K562 (cell line): Measurements from ENCODE around the gene SESN2. TPM values are rescaled to one million over a fixed set of nuclear protein-coding genes. Genes with fewer than 3 reads are reported as not detected.

ENCODE experiments used
- ATAC-seq: fragments of 200-7000 bp; cut with Tn5 transposase; 3 replicates; pipeline ENCODE4 v1.9.1; 2020; ENCODE audit warnings: moderate library complexity
- BruUV-seq: library from RNA; stranded (reverse); fragments of 400-500 nt; replicated peaks from 2 replicates; lab custom pipeline; 2021; lab: Mats Ljungman, UMichigan
- CTCF ChIA-PET: fragments of 300-600 bp; formaldehyde crosslinking; extraction: SDS; loops from one replicate; lab custom pipeline; 2021; ENCODE audit warnings: low intra/inter-chr PET ratio; lab: Yijun Ruan, JAX
- POLR2A ChIA-PET: fragments of 300-600, 350-650 bp; sonication (Branson Sonifier 250); formaldehyde crosslinking; extraction: SDS; loops from one replicate; lab custom pipeline; 2021; ENCODE audit warnings: antibody characterized with exemption, inconsistent platforms; lab: Yijun Ruan, JAX
- DNase-seq, 4 experiments: peaks; one replicate each; pipeline versions ENCODE4 v3.0.0 to v3.0.0-alpha.2; 2011 to 2018; ENCODE audit warnings: low spot score in 3 of 4, mixed read lengths in 3 of 4; ENCODE audit errors: extremely low read depth in 1 of 4
- FAIRE-seq: peaks from 2 replicates; lab custom pipeline; 2011; peaks lifted over from hg19 to GRCh38; lab: Jason Lieb, UNC
- H2AFZ ChIP-seq: 2 replicates; pipeline ENCODE4 v1.6.0; 2011; ENCODE audit warnings: low read depth, low read length, control low read depth, inconsistent platforms
- H3K27ac ChIP-seq: fragments of 200-600 bp; 3 replicates; pipeline ENCODE4 v1.8.0; 2011; ENCODE audit warnings: low read depth, mild to moderate bottlenecking, control low read depth, inconsistent platforms, low read length, moderate library complexity, mixed read lengths; ENCODE audit errors: extremely low read depth
- H3K27me3 ChIP-seq, 2 experiments: fragments of 300-600 bp in 1 of 2; 2 replicates in 1 of 2; 3 replicates in 1 of 2; pipeline versions ENCODE4 v1.6.0 to v1.8.0; 2011; ENCODE audit warnings: inconsistent platforms in 2 of 2, low read length in 2 of 2, mild to moderate bottlenecking in 1 of 2, mixed read lengths in 1 of 2, moderate library complexity in 1 of 2; ENCODE audit not compliant: control insufficient read depth in 2 of 2, insufficient read depth in 2 of 2
- H3K36me3 ChIP-seq: fragments of 300-600 bp; 3 replicates; pipeline ENCODE4 v1.8.0; 2011; ENCODE audit warnings: mild to moderate bottlenecking, low read length, inconsistent platforms; ENCODE audit not compliant: control insufficient read depth, insufficient read depth
- H3K4me1 ChIP-seq, 2 experiments: fragments of 200-600 bp in 1 of 2; replicated peaks in 1 of 2; 2 replicates in 1 of 2; 3 replicates in 1 of 2; pipeline versions ENCODE4 v1.5.1 to v1.8.0; 2011; ENCODE audit warnings: inconsistent platforms in 2 of 2, low read length in 2 of 2, mild to moderate bottlenecking in 1 of 2, mixed read lengths in 1 of 2, moderate library complexity in 1 of 2; ENCODE audit not compliant: control insufficient read depth in 2 of 2, insufficient read depth in 2 of 2
- H3K4me2 ChIP-seq: 2 replicates; pipeline ENCODE4 v1.6.1; 2011; ENCODE audit warnings: low read length, control low read depth, inconsistent platforms, mixed read lengths; ENCODE audit not compliant: insufficient read depth
- H3K4me3 ChIP-seq: fragments of 200-600 bp; sonication (generic), shearing (Covaris generic); 2 replicates; pipeline ENCODE4 v1.5.1; 2016; ENCODE audit warnings: control low read depth, inconsistent platforms
- H3K79me2 ChIP-seq: fragments of 200-600 bp; 3 replicates; pipeline ENCODE4 v1.8.0; 2011; ENCODE audit warnings: low read length, inconsistent platforms; ENCODE audit not compliant: control insufficient read depth, insufficient read depth
- H3K9ac ChIP-seq, 2 experiments: 2 replicates each; pipeline versions ENCODE4 v1.6.0 to v1.6.1; 2011; ENCODE audit warnings: low read depth in 2 of 2, low read length in 2 of 2, control low read depth in 1 of 2, inconsistent platforms in 1 of 2, mild to moderate bottlenecking in 1 of 2, mixed read lengths in 1 of 2; ENCODE audit not compliant: insufficient read depth in 1 of 2
- H3K9me1 ChIP-seq: one replicate; pipeline ENCODE4 v1.6.0; 2011; ENCODE audit warnings: inconsistent platforms, mild to moderate bottlenecking, low read length, moderate library complexity; ENCODE audit not compliant: control insufficient read depth, insufficient read depth
- H3K9me3 ChIP-seq: replicated peaks from 2 replicates; pipeline ENCODE4 v1.5.1; 2011; ENCODE audit warnings: low read depth, low read length, inconsistent platforms; ENCODE audit not compliant: control insufficient read depth, insufficient read depth
- H4K20me1 ChIP-seq: replicated peaks from 2 replicates; pipeline ENCODE4 v1.6.1; 2011; ENCODE audit warnings: low read length, inconsistent platforms, mixed read lengths; ENCODE audit not compliant: control insufficient read depth, insufficient read depth
- GTF2A2 ChIP-seq: IDR thresholded peaks from 2 replicates; pipeline ENCODE4 v1.6.1; 2016; ENCODE audit warnings: mild to moderate bottlenecking, missing genetic modification characterization, missing compliant biosample characterization
- HMGN3 ChIP-seq: IDR thresholded peaks from 2 replicates; pipeline ENCODE4 v1.6.1; 2011; ENCODE audit warnings: borderline replicate concordance, low read depth, mild to moderate bottlenecking, mixed read lengths, low read length; ENCODE audit not compliant: insufficient read length; ENCODE audit errors: extremely low read depth
- KAT8 ChIP-seq: fragments of 450-650 bp; IDR thresholded peaks from 2 replicates; pipeline ENCODE4 v1.6.1; 2016; ENCODE audit warnings: low read depth, mild to moderate bottlenecking
- NFIC ChIP-seq: fragments of 450-650 bp; IDR thresholded peaks from 2 replicates; pipeline ENCODE4 v1.6.1; 2017; ENCODE audit warnings: mild to moderate bottlenecking, inconsistent platforms
- RBM14 ChIP-seq: fragments of 200-400 bp; formaldehyde crosslinking; IDR thresholded peaks from 2 replicates; pipeline ENCODE4 v1.6.1; 2018; ENCODE audit warnings: low read depth, mild to moderate bottlenecking, low read length, moderate library complexity, borderline replicate concordance; ENCODE audit not compliant: insufficient read depth
- SAP30 ChIP-seq: fragments of 200-600 bp; sonication (generic); IDR thresholded peaks from 2 replicates; pipeline ENCODE4 v1.6.1; 2012; ENCODE audit warnings: borderline replicate concordance, low read depth, mild to moderate bottlenecking, moderate library complexity, low read length, control low read depth, inconsistent platforms; ENCODE audit not compliant: insufficient read depth, poor library complexity, severe bottlenecking
- ZNF184 ChIP-seq: sonication (generic); formaldehyde crosslinking; IDR thresholded peaks from 2 replicates; pipeline ENCODE4 v1.5.0; 2020; ENCODE audit warnings: missing genetic modification reagents
- ZNF75A ChIP-seq: fragments of 450-650 bp; formaldehyde crosslinking; IDR thresholded peaks from 2 replicates; pipeline ENCODE4 v1.4.0; 2020; ENCODE audit warnings: mild to moderate bottlenecking
- WGBS: fragments of 100-300 bp; shearing (Covaris generic); methylation state at CpG from one replicate; pipeline ENCODE4 v1.1.6; 2016; ENCODE audit warnings: low coverage, mixed read lengths; ENCODE audit not compliant: insufficient coverage; ENCODE audit errors: missing lambda C conversion rate; 5-methylcytosine and 5-hydroxymethylcytosine counted together
- in situ Hi-C: fragments of 300-500 bp; cut with MboI; formaldehyde crosslinking; loops from 4 replicates; pipeline ENCODE4 v1.15.0; 2018; ENCODE audit warnings: inconsistent platforms, mixed read lengths
- intact Hi-C: fragments of 100-400 bp; cut with micrococcal nuclease; formaldehyde crosslinking; loops from 2 replicates; pipeline ENCODE4 v1.14.2; 2022
- polyA plus RNA-seq, 8 experiments: library from polyadenylated mRNA; depleted of rRNA in 4 of 8; stranded (reverse) in 5 of 8; unstranded in 3 of 8; fragments of >200 nt; fragmentation: Nextera tagmentation in 2 of 8; fragmentation: Illumina TruSeq in 1 of 8; extraction: Ambion mirVana in 2 of 8; extraction: Trizol in 1 of 8; gene quantifications; 2 replicates each; pipeline versions ENCODE4 v1.2.1 to v1.2.3, GENCODE V29; 2011 to 2014; ENCODE audit warnings: inconsistent platforms in 1 of 8, missing spikeins in 1 of 8
- total RNA-seq, 7 experiments: library from RNA; depleted of rRNA in 6 of 7; stranded (reverse); fragments of >200 nt in 6 of 7; fragmentation: Illumina TruSeq in 2 of 7; extraction: Trizol in 2 of 7; gene quantifications; 2 replicates each; pipeline versions ENCODE4 v1.2.1 to v1.2.3, GENCODE V29; 2011 to 2021; ENCODE audit warnings: low replicate concordance in 1 of 7
- TF ChIP-seq, protein P1 (sequence below): sonication (generic); formaldehyde crosslinking; IDR thresholded peaks from 2 replicates; pipeline ENCODE4 v1.5.0; 2020; ENCODE audit warnings: missing genetic modification reagents
- TF ChIP-seq, protein P2 (sequence below): fragments of 250-450 bp; sonication (Bioruptor Pico); IDR thresholded peaks from 2 replicates; pipeline ENCODE4 v1.8.0; 2022; ENCODE audit warnings: moderate library complexity, mild to moderate bottlenecking, inconsistent platforms

SESN2 gene
- total and polyA plus RNA-seq, 9 of the 15 experiments (the other 6 are each of a cell fraction or from before 2014, with no cell fraction given) = 3.7 to 71.3 (median 16.8) TPM

DNA sequence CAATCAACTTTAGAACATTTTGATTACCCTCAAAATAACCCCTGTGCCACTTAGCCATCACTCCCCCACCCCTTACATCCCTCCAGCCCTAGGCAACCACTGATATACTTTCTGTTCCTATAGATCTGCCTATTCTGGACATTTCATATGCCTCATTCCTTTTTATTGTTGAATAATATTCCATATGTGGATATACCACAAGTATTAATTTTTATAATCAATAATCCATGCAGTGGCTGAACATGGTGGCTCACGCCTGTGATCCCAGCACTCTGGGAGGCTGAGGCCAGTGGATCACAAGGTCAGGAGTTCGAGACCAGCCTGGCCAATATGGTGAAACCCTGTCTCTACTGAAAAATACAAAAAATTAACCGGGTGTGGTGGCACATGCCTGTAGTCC lies 49.4 kb downstream of the SESN2 start:
- intact Hi-C loops = no loop called here
- peaks cover 0 to 4% of the 10 kb centered on the region in 2 experiments; a peak in 2 of 5 replicates for H3K4me1 ChIP-seq
- ChIA-PET CTCF (no interaction called here), POLR2A (interaction anchor here (1.1 to 1.2 kb wide), 2 partner anchors 9 to 19 kb away, joined by 3 to 7 read pairs; partner anchors contain the start of gene MED18)
- TF ChIP-seq, protein P1, sequence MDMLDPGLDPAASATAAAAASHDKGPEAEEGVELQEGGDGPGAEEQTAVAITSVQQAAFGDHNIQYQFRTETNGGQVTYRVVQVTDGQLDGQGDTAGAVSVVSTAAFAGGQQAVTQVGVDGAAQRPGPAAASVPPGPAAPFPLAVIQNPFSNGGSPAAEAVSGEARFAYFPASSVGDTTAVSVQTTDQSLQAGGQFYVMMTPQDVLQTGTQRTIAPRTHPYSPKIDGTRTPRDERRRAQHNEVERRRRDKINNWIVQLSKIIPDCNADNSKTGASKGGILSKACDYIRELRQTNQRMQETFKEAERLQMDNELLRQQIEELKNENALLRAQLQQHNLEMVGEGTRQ (CRISPR knock-in tag) = no peak
- no peak for TF ChIP-seq ZNF75A (CRISPR knock-in tag)
- no peak for TF ChIP-seq RBM14
- no peak for TF ChIP-seq SAP30
- TF ChIP-seq, protein P2, sequence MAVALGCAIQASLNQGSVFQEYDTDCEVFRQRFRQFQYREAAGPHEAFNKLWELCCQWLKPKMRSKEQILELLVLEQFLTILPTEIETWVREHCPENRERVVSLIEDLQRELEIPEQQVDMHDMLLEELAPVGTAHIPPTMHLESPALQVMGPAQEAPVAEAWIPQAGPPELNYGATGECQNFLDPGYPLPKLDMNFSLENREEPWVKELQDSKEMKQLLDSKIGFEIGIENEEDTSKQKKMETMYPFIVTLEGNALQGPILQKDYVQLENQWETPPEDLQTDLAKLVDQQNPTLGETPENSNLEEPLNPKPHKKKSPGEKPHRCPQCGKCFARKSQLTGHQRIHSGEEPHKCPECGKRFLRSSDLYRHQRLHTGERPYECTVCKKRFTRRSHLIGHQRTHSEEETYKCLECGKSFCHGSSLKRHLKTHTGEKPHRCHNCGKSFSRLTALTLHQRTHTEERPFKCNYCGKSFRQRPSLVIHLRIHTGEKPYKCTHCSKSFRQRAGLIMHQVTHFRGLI (CRISPR knock-in tag) = no peak
- TF ChIP-seq KAT8 = no peak
- no peak for TF ChIP-seq GTF2A2 (tag)
- no peak for TF ChIP-seq HMGN3
- TF ChIP-seq NFIC = no peak
- TF ChIP-seq ZNF184 (CRISPR knock-in tag) = no peak
- no peaks in the 10 kb centered on the region for H3K9me3 ChIP-seq
- no peak for DNase-seq
- no peak overlapping the region for H2AFZ ChIP-seq
- H3K9ac ChIP-seq = no peak overlapping the region
- H3K27me3 ChIP-seq = no peaks in the 10 kb centered on the region
- in situ Hi-C loops = no loop called here
- no TSS peak for BruUV-seq
- no peaks in the 10 kb centered on the region for H4K20me1 ChIP-seq
- FAIRE-seq = no peak
- no peaks in the 10 kb centered on the region for H3K79me2 ChIP-seq
- no peaks in the 10 kb centered on the region for H3K9me1 ChIP-seq
- WGBS = 46% methylated on average over 3 of the region's 3 CpGs
- H3K4me2 ChIP-seq = no peak overlapping the region
- H3K27ac ChIP-seq = no peak overlapping the region
- H3K4me3 ChIP-seq = no peak overlapping the region
- no peaks in the 10 kb centered on the region for H3K36me3 ChIP-seq
- ATAC-seq = no peak
